T-cell (primary cell): Measurements from ENCODE around the gene SEC24B. TPM values are rescaled to one million over a fixed set of nuclear protein-coding genes. Genes with fewer than 3 reads are reported as not detected.

Experiments
- ATAC-seq, 4 experiments: fragments of 200-7000 bp in 3 of 4; fragments of 150-1000 bp in 1 of 4; cut with Tn5 transposase; replicated peaks in 1 of 4; 1 replicate in 3 of 4; 2 replicates in 1 of 4; pipeline ENCODE4 v1.10.0; 2021; ENCODE audit warnings: moderate library complexity in 3 of 4, mild to moderate bottlenecking in 2 of 4, moderate number of reproducible peaks in 1 of 4
- CTCF ChIA-PET, 2 donors: fragments of 300-600 bp; sonication (Branson Sonifier 250); formaldehyde crosslinking; loops; one replicate each; lab custom pipeline; 2022; ENCODE audit warnings: antibody characterized with exemption in 2 of 2; lab: Charles Lee
- POLR2A ChIA-PET, 2 donors: fragments of 300-600 bp; sonication (Branson Sonifier 250); formaldehyde crosslinking; loops; one replicate each; lab custom pipeline; 2022; ENCODE audit warnings: antibody characterized with exemption in 2 of 2; lab: Charles Lee
- DNase-seq, 35 experiments: peaks; one replicate each; pipeline versions ENCODE4 v3.0.0 to v3.0.0-alpha.2; 2013 to 2023
- H3K27ac ChIP-seq: one replicate; pipeline ENCODE4 v1.5.1; 2013; ENCODE audit warnings: low read length
- H3K27me3 ChIP-seq, 2 experiments: replicated peaks in 1 of 2; 1 replicate in 1 of 2; 2 replicates in 1 of 2; pipeline versions ENCODE4 v1.6.1 to v1.7.0; 2013; ENCODE audit warnings: low read length in 1 of 2, mixed read lengths in 1 of 2; ENCODE audit not compliant: control insufficient read depth in 2 of 2, insufficient read depth in 2 of 2; ENCODE audit errors: extremely low read depth in 1 of 2
- H3K36me3 ChIP-seq, 2 donors: 1 replicate in 1 of 2; 2 replicates in 1 of 2; pipeline versions ENCODE4 v1.6.1 to v1.7.0; 2013; ENCODE audit warnings: low read length in 1 of 2; ENCODE audit not compliant: control insufficient read depth in 2 of 2, insufficient read depth in 1 of 2; ENCODE audit errors: extremely low read depth in 1 of 2
- H3K4me1 ChIP-seq, 2 experiments: 1 replicate in 1 of 2; 2 replicates in 1 of 2; pipeline versions ENCODE4 v1.6.1 to v1.7.0; 2013; ENCODE audit warnings: low read length in 2 of 2, mixed read lengths in 1 of 2; ENCODE audit not compliant: insufficient read depth in 2 of 2, control insufficient read depth in 1 of 2; ENCODE audit errors: extremely low read depth in 1 of 2
- H3K4me3 ChIP-seq, 2 donors: 1 replicate in 1 of 2; 2 replicates in 1 of 2; pipeline versions ENCODE4 v1.5.1 to v1.7.0; 2013; ENCODE audit warnings: mild to moderate bottlenecking in 2 of 2, low read length in 1 of 2, moderate library complexity in 1 of 2; ENCODE audit not compliant: control insufficient read depth in 1 of 2; ENCODE audit errors: extremely low read depth in 1 of 2
- H3K9me3 ChIP-seq: 2 replicates; pipeline ENCODE4 v1.7.0; 2013
- H3K27ac Mint-ChIP-seq, 2 donors: one replicate each; pipeline ENCODE4 v1.8.0; 2020 to 2021; ENCODE audit warnings: mild to moderate bottlenecking in 2 of 2, mixed read lengths in 2 of 2
- H3K27me3 Mint-ChIP-seq, 2 donors: one replicate each; pipeline ENCODE4 v1.8.0; 2021 to 2022; ENCODE audit warnings: mixed read lengths in 2 of 2
- H3K36me3 Mint-ChIP-seq: one replicate; pipeline ENCODE4 v1.8.0; 2021; ENCODE audit warnings: mixed read lengths
- H3K4me1 Mint-ChIP-seq, 3 donors: one replicate each; pipeline ENCODE4 v1.8.0; 2020 to 2022; ENCODE audit warnings: mixed read lengths in 3 of 3, mild to moderate bottlenecking in 1 of 3
- H3K4me3 Mint-ChIP-seq, 3 donors: one replicate each; pipeline ENCODE4 v1.8.0; 2020 to 2022; ENCODE audit warnings: mild to moderate bottlenecking in 3 of 3, mixed read lengths in 3 of 3, moderate library complexity in 3 of 3
- H3K9me3 Mint-ChIP-seq, 3 donors: one replicate each; pipeline ENCODE4 v1.8.0; 2020 to 2022; ENCODE audit warnings: mixed read lengths in 3 of 3
- WGBS: methylation state at CpG from one replicate; pipeline ENCODE4 v1.1.5; 2013; ENCODE audit warnings: missing lambda C conversion rate; ENCODE audit not compliant: insufficient coverage; 5-methylcytosine and 5-hydroxymethylcytosine counted together
- total RNA-seq, 35 experiments: library from RNA in 6 of 35; stranded (reverse) in 6 of 35; fragments of 120-200 nt in 1 of 35; gene quantifications; one replicate each; pipeline versions ENCODE4 v1.2.1 to v1.2.4 and lab custom pipeline; 2013 to 2026

The SEC24B gene
- total RNA-seq, 5 donors from 2014 or later (not counting 1 experiment from before 2014, with no cell fraction given): 28.8 to 38.6 (median 32.6) TPM

DNA sequence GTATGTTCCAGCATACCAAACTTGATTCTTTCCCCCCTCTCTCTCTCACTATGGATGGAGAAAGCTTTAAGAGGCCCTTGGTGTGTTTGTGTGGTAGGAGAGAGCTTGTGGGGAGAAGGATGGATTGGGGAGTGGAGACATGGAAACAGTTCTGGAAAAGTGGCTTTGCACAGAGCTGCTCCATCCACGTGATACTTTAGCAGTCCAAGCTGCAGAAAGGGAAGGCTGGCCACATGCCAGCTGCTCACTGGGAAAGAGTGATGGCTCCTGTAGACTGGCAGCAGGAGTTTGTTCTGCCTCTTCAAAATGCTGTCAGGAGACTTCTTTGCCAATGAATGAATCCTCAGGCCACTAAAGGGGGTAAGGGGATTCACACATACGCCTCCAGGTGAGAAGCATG is 21.7 kb upstream of the SEC24B start:
- Mint-ChIP-seq H3K36me3 (peaks cover 4% of the 10 kb centered on the region), H3K4me3 (no peak overlapping the region), H3K4me1 (no peaks in the 10 kb centered on the region), H3K27ac (no peak overlapping the region), H3K27me3 (no peaks in the 10 kb centered on the region), H3K9me3 (no peaks in the 10 kb centered on the region)
- CTCF ChIA-PET: interaction anchor here in 1 of 2 donors (1.5 kb wide), 1 partner anchor 8 kb away, joined by 3 read pairs; no protein-coding TSS in a partner anchor
- Histone ChIP-seq H3K4me3 (no peak overlapping the region), H3K27ac (no peak overlapping the region), H3K9me3 (no peaks in the 10 kb centered on the region), H3K36me3 (no peaks in the 10 kb centered on the region), H3K4me1 (no peaks in the 10 kb centered on the region), H3K27me3 (no peaks in the 10 kb centered on the region)
- ATAC-seq (no peak), DNase-seq (no peak)
- WGBS: 50% methylated on average over 1 of the region's 2 CpGs
- POLR2A ChIA-PET: no interaction called here

DNA sequence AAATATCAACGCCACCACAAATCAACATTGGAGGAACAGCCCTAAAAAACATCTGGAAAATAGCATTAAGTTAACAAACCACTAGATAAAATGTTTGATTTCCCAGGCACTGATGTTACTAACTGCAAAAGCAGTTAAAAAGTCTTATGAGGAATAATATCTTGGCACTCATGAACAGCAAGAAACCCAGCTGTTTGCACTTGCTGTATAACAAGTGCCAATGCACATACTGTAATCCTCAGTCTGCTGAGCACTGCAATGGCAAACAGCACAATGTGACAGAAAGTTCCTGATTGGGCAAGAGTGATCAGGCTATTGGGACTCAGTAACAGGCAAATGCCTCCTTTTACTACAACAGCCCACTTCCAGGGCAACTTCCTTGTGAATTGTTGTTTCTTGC is 20.8 kb upstream of the SEC24B start:
- Histone ChIP-seq H3K27me3 (no peaks in the 10 kb centered on the region), H3K9me3 (no peaks in the 10 kb centered on the region), H3K4me3 (no peak overlapping the region), H3K36me3 (no peaks in the 10 kb centered on the region), H3K27ac (no peak overlapping the region), H3K4me1 (no peaks in the 10 kb centered on the region)
- Mint-ChIP-seq H3K4me1 (no peaks in the 10 kb centered on the region), H3K4me3 (no peak overlapping the region), H3K27ac (no peak overlapping the region), H3K9me3 (no peaks in the 10 kb centered on the region), H3K27me3 (no peaks in the 10 kb centered on the region), H3K36me3 (peaks cover 4% of the 10 kb centered on the region)
- CTCF ChIA-PET: no interaction called here
- POLR2A ChIA-PET: no interaction called here
- DNase-seq (no peak), ATAC-seq (no peak)
- no CpG with 5 or more reads among the region's 1 CpG for WGBS

DNA sequence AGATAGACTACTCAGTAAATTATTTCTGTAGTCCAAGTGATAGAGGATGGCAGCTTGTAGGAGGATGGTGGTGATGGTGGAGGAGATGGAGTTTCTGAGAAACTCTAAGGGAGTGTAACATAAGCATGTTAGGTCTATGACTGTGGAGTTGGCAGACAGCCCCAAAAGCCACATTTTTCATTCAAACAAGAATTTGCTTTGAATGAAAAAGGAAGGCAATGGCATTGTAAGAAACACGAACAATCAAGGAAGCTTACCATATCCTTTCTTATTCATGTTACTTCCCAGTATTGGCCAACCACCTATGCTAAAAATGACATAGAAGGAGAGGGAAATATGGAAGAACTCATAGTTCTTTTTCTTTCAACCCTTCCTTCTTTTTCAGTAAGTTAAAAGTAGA is 18.7 kb upstream of the SEC24B start:
- Mint-ChIP-seq H3K27ac (no peak overlapping the region), H3K36me3 (peaks cover 4% of the 10 kb centered on the region), H3K4me3 (no peak overlapping the region), H3K9me3 (no peaks in the 10 kb centered on the region), H3K4me1 (no peaks in the 10 kb centered on the region), H3K27me3 (no peaks in the 10 kb centered on the region)
- DNase-seq (no peak), ATAC-seq (no peak)
- Histone ChIP-seq H3K4me1 (no peaks in the 10 kb centered on the region), H3K4me3 (no peak overlapping the region), H3K27me3 (no peaks in the 10 kb centered on the region), H3K36me3 (no peaks in the 10 kb centered on the region), H3K9me3 (no peaks in the 10 kb centered on the region), H3K27ac (no peak overlapping the region)
- no CpG with 5 or more reads among the region's 1 CpG for WGBS
- POLR2A ChIA-PET: no interaction called here
- CTCF ChIA-PET: interaction anchor here in 1 of 2 donors (0.5 to 0.7 kb wide), 3 partner anchors 339 to 1102 kb away, joined by 3 read pairs; no protein-coding TSS in a partner anchor

DNA sequence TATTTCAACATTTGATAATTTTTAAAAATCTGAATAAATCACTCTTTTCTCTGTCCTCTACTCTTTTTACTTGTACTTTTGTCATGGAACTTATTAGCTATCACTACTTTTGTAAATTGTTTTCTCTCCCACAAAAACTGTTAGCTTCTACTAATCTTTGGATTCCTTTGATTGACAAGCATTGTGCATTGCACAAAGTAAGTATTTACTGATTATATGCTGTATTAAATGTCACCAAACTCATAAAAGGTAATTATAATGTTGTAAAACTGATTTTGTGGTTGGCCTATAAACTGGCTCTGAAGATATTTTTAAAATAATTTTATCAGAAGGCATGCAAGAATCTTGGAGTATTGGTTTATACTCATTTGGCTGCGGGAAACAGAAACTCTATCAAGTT is 15.0 kb upstream of the SEC24B start:
- no peak overlapping the region for H3K27ac Mint-ChIP-seq
- ChIA-PET CTCF (interaction anchor here in 1 of 2 donors (1.8 kb wide), 1 partner anchor 13 kb away, joined by 4 read pairs; no protein-coding TSS in a partner anchor), POLR2A (no interaction called here)
- no peaks in the 10 kb centered on the region for H3K36me3 ChIP-seq
- H3K4me3 Mint-ChIP-seq: no peak overlapping the region
- DNase-seq (no peak), ATAC-seq (no peak)
- no peak overlapping the region for H3K27ac ChIP-seq
- H3K4me1 ChIP-seq: peaks cover 0 to 3% of the 10 kb centered on the region in 2 experiments
- H3K27me3 Mint-ChIP-seq: no peaks in the 10 kb centered on the region
- H3K4me3 ChIP-seq: no peak overlapping the region
- no peaks in the 10 kb centered on the region for H3K27me3 ChIP-seq
- H3K36me3 Mint-ChIP-seq: peaks cover 4% of the 10 kb centered on the region
- WGBS: no CpG with 5 or more reads among the region's 1 CpG
- no peaks in the 10 kb centered on the region for H3K9me3 Mint-ChIP-seq
- H3K9me3 ChIP-seq: no peaks in the 10 kb centered on the region
- H3K4me1 Mint-ChIP-seq: peaks cover 2 to 7% (median 3%) of the 10 kb centered on the region in 3 donors

DNA sequence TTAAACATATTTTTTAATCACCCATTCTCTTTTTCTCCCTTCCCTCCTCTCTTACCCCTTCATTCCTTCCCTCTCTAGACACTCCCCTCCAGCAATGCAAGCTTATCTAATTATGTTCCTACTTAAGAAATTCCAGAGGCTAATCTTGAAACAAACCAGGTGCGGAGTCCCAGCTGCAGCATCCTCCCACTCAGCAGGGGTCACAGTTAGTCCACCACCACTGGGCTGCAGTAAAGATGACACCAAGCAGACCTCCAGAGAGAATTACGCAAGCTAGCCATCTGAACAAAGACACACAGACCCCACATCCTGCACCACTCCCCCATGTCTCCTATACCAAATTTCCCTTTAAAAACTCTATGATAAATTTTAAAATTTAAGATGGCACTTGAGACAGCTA is 13.9 kb upstream of the SEC24B start:
- H3K27me3 ChIP-seq: no peaks in the 10 kb centered on the region
- POLR2A ChIA-PET: no interaction called here
- ATAC-seq (no peak), DNase-seq (no peak)
- Mint-ChIP-seq H3K27me3 (no peaks in the 10 kb centered on the region), H3K27ac (no peak overlapping the region), H3K4me1 (peaks cover 2 to 7% (median 3%) of the 10 kb centered on the region in 3 donors), H3K9me3 (no peaks in the 10 kb centered on the region), H3K36me3 (peaks cover 1% of the 10 kb centered on the region), H3K4me3 (no peak overlapping the region)
- CTCF ChIA-PET: interaction anchor here in 1 of 2 donors (1.8 kb wide), 1 partner anchor 14 kb away, joined by 4 read pairs; no protein-coding TSS in a partner anchor
- peaks cover 0 to 3% of the 10 kb centered on the region in 2 experiments for H3K4me1 ChIP-seq
- no peak overlapping the region for H3K4me3 ChIP-seq
- H3K27ac ChIP-seq: no peak overlapping the region
- H3K9me3 ChIP-seq: no peaks in the 10 kb centered on the region
- 96% methylated on average over 2 of the region's 2 CpGs for WGBS
- no peaks in the 10 kb centered on the region for H3K36me3 ChIP-seq

DNA sequence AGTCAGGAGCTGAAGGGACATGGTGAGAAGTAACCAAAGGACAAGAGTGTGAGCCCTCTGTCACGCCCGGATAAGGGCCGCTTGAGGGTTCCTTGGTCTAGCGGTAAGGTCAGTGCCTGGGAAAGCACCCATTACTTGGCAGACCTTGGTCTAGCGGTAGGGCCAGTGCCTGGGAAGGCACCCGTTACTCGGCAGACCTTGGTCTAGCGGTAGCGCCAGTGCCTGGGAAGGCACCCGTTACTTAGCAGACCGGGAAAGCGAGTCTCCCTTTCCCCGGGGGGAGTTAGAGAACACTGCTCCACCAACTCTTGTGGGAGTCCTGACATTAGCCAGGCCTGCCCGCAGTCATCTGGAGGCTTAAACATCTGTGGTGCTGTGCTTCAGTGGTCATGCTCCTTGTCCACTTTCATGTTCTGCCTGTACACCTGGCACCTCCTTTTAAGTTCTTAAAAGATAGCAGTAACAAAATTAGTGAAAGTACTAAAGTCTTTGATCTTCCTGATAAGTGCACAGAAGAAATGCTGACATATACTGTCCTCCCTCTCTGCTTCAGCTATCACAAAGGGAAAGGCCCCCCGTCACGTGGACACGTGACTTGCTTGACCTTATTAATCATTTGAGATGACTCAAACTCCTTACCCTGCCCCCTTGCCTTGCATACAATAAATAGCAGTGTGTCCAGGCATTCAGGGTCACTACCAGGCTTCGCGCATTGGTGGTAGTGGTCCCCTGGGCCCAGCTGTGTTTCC is 9.3 kb upstream of the SEC24B start:
- Mint-ChIP-seq H3K27me3 (no peaks in the 10 kb centered on the region), H3K27ac (no peak overlapping the region), H3K4me3 (no peak overlapping the region), H3K4me1 (peaks cover 2 to 7% (median 3%) of the 10 kb centered on the region in 3 donors), H3K9me3 (no peaks in the 10 kb centered on the region), H3K36me3 (no peaks in the 10 kb centered on the region)
- Histone ChIP-seq H3K27me3 (no peaks in the 10 kb centered on the region), H3K27ac (no peak overlapping the region), H3K4me3 (no peak overlapping the region), H3K9me3 (no peaks in the 10 kb centered on the region), H3K4me1 (peaks cover 0 to 3% of the 10 kb centered on the region in 2 experiments), H3K36me3 (no peaks in the 10 kb centered on the region)
- ChIA-PET CTCF (interaction anchor here (0.5 to 1.6 kb wide), 6 partner anchors 9 to 625 kb away, joined by 3 to 8 read pairs (median 3); partner anchors contain the start of gene SEC24B (in 1 of the 2)), POLR2A (interaction anchor here in 1 of 2 donors (0.5 to 0.6 kb wide), 2 partner anchors 148 to 814 kb away, joined by 3 to 4 read pairs; no protein-coding TSS in a partner anchor)
- ATAC-seq (no peak), DNase-seq (no peak)
- WGBS: 90% methylated on average over 19 of the region's 19 CpGs
